Common myeloid progenitor, CD34-positive (primary cell): ENCODE measurements around the gene MEF2C.
A peak's percentile ranks its signal among the peaks of the same experiment; 100 is the strongest.

ENCODE experiments used
- CTCF ChIA-PET: fragments of 350-600 bp; sonication (Branson Sonifier 250); formaldehyde crosslinking; loops from one replicate; lab custom pipeline; 2021; ENCODE audit warnings: antibody characterized with exemption; lab: Charles Lee
- POLR2A ChIA-PET: fragments of 350-600 bp; sonication (Branson Sonifier 250); formaldehyde crosslinking; loops from one replicate; lab custom pipeline; 2021; ENCODE audit warnings: antibody characterized with exemption; lab: Charles Lee
- DNase-seq, 3 donors: peaks; one replicate each; pipeline versions ENCODE4 v3.0.0 to v3.0.0-alpha.2; 2013
- H3K27ac ChIP-seq, 2 experiments: 1 replicate in 1 of 2; 2 replicates in 1 of 2; pipeline ENCODE4 v1.7.0; 2013; ENCODE audit warnings: inconsistent platforms in 2 of 2, low read length in 2 of 2, mild to moderate bottlenecking in 2 of 2, low read depth in 1 of 2, moderate library complexity in 1 of 2; ENCODE audit not compliant: severe bottlenecking in 2 of 2, insufficient read depth in 1 of 2, poor library complexity in 1 of 2
- H3K27me3 ChIP-seq, 5 experiments: replicated peaks in 2 of 5; 1 replicate in 3 of 5; 2 replicates in 2 of 5; pipeline versions ENCODE4 v1.6.1 to v1.7.0; 2013; ENCODE audit warnings: low read length in 4 of 5, mild to moderate bottlenecking in 2 of 5, moderate library complexity in 2 of 5, inconsistent platforms in 1 of 5; ENCODE audit not compliant: insufficient read depth in 5 of 5, control insufficient read depth in 4 of 5
- H3K36me3 ChIP-seq, 4 experiments: 1 replicate in 2 of 4; 2 replicates in 2 of 4; pipeline versions ENCODE4 v1.6.1 to v1.7.0; 2013; ENCODE audit warnings: low read length in 3 of 4, control low read depth in 1 of 4, mild to moderate bottlenecking in 1 of 4; ENCODE audit not compliant: control insufficient read depth in 4 of 4, insufficient read depth in 4 of 4
- H3K4me1 ChIP-seq, 4 experiments: 1 replicate in 3 of 4; 2 replicates in 1 of 4; pipeline versions ENCODE4 v1.6.1 to v1.7.1; 2013; ENCODE audit warnings: low read length in 3 of 4, mild to moderate bottlenecking in 3 of 4, control low read depth in 1 of 4, inconsistent platforms in 1 of 4, moderate library complexity in 1 of 4; ENCODE audit not compliant: control insufficient read depth in 4 of 4, insufficient read depth in 4 of 4; ENCODE audit errors: control extremely low read depth in 1 of 4
- H3K4me3 ChIP-seq, 7 experiments: 1 replicate in 4 of 7; 2 replicates in 3 of 7; pipeline versions ENCODE4 v1.5.1 to v1.7.0; 2013; ENCODE audit warnings: mild to moderate bottlenecking in 7 of 7, low read length in 6 of 7, moderate library complexity in 6 of 7, inconsistent platforms in 2 of 7, low read depth in 2 of 7, control low read depth in 1 of 7; ENCODE audit not compliant: insufficient read depth in 4 of 7, control insufficient read depth in 1 of 7; ENCODE audit errors: extremely low read depth in 1 of 7
- H3K9me3 ChIP-seq, 5 experiments: 1 replicate in 4 of 5; 2 replicates in 1 of 5; pipeline versions ENCODE4 v1.6.1 to v1.7.1; 2013; ENCODE audit warnings: low read length in 4 of 5, mild to moderate bottlenecking in 2 of 5, inconsistent platforms in 1 of 5, low read depth in 1 of 5, moderate library complexity in 1 of 5; ENCODE audit not compliant: control insufficient read depth in 4 of 5, insufficient read depth in 2 of 5; ENCODE audit errors: control extremely low read depth in 1 of 5
- WGBS: methylation state at CpG from one replicate; pipeline ENCODE4 v1.1.5; 2013; ENCODE audit not compliant: insufficient coverage; 5-methylcytosine and 5-hydroxymethylcytosine counted together

The MEF2C gene

GRCh38 chr5:88695931-88696330 is 187.1 kb downstream of the MEF2C start:
- H3K27me3 ChIP-seq: peaks cover 41 to 96% (median 60%) of the 10 kb centered on the region in 5 experiments
- H3K9me3 ChIP-seq: peaks cover 0 to 3% (median 0%) of the 10 kb centered on the region in 5 experiments
- peaks cover 0 to 11% (median 9%) of the 10 kb centered on the region in 4 experiments for H3K4me1 ChIP-seq
- ChIA-PET CTCF (interaction anchor here (1.1 to 1.3 kb wide), 5 partner anchors 12 to 31 kb away, joined by 3 to 6 read pairs (median 5); no protein-coding TSS in a partner anchor), POLR2A (no interaction called here)
- no CpG with 5 or more reads among the region's 3 CpGs for WGBS
- no peaks in the 10 kb centered on the region for H3K36me3 ChIP-seq
- no peak overlapping the region for H3K27ac ChIP-seq
- DNase-seq: no peak
- H3K4me3 ChIP-seq: no peak overlapping the region

- ChIA-PET CTCF (interaction anchor here (1.1 to 1.3 kb wide), 3 partner anchors 12 to 32 kb away, joined by 3 to 6 read pairs (median 3); no protein-coding TSS in a partner anchor), POLR2A (no interaction called here)
- H3K4me3 ChIP-seq: no peak overlapping the region
- H3K27me3 ChIP-seq: peaks cover 45 to 98% (median 65%) of the 10 kb centered on the region in 5 experiments
- H3K4me1 ChIP-seq: peaks cover 0 to 18% (median 15%) of the 10 kb centered on the region in 4 experiments
- no peak overlapping the region for H3K27ac ChIP-seq
- peaks cover 0 to 3% (median 0%) of the 10 kb centered on the region in 5 experiments for H3K9me3 ChIP-seq
- DNase-seq: peak in 1 of 3 donors; percentile 13
- no peaks in the 10 kb centered on the region for H3K36me3 ChIP-seq
- 8% methylated on average over 13 of the region's 19 CpGs for WGBS
Measured at GRCh38 chr5:88695232-88695631, 187.8 kb downstream of the MEF2C start.

- Histone ChIP-seq H3K4me1 (peaks cover 0 to 19% (median 15%) of the 10 kb centered on the region in 4 experiments), H3K36me3 (no peaks in the 10 kb centered on the region), H3K27ac (no peak overlapping the region), H3K4me3 (no peak overlapping the region), H3K27me3 (peaks cover 45 to 98% (median 71%) of the 10 kb centered on the region in 5 experiments), H3K9me3 (peaks cover 0 to 3% (median 0%) of the 10 kb centered on the region in 5 experiments)
- WGBS: 11% methylated on average over 12 of the region's 28 CpGs
- ChIA-PET POLR2A (no interaction called here), CTCF (interaction anchor here (1.7 to 7.0 kb wide), 2 partner anchors 11 to 912 kb away, joined by 4 to 53 read pairs; no protein-coding TSS in a partner anchor)
- DNase-seq: no peak
Measured at GRCh38 chr5:88694023-88694679, 188.8 kb downstream of the MEF2C start.

- DNase-seq: peak in 1 of 3 donors; percentile 23
- no peaks in the 10 kb centered on the region for H3K36me3 ChIP-seq
- H3K27ac ChIP-seq: no peak overlapping the region
- ChIA-PET POLR2A (no interaction called here), CTCF (interaction anchor here (0.7 to 7.0 kb wide), 7 partner anchors 9 to 911 kb away, joined by 3 to 53 read pairs (median 4); no protein-coding TSS in a partner anchor)
- peaks cover 0 to 19% (median 15%) of the 10 kb centered on the region in 4 experiments for H3K4me1 ChIP-seq
- H3K27me3 ChIP-seq: peaks cover 43 to 98% (median 76%) of the 10 kb centered on the region in 5 experiments
- WGBS: 17% methylated on average over 18 of the region's 25 CpGs
- no peak overlapping the region for H3K4me3 ChIP-seq
- peaks cover 0 to 3% (median 0%) of the 10 kb centered on the region in 5 experiments for H3K9me3 ChIP-seq
Measured at GRCh38 chr5:88693071-88693932, 189.7 kb downstream of the MEF2C start.

GRCh38 chr5:88691945-88692868 is 190.8 kb downstream of the MEF2C start:
- peaks cover 0 to 3% (median 0%) of the 10 kb centered on the region in 5 experiments for H3K9me3 ChIP-seq
- H3K36me3 ChIP-seq: no peaks in the 10 kb centered on the region
- ChIA-PET POLR2A (no interaction called here), CTCF (interaction anchor here (0.7 to 7.0 kb wide), 12 partner anchors 9 to 910 kb away, joined by 3 to 53 read pairs (median 4); no protein-coding TSS in a partner anchor)
- H3K4me3 ChIP-seq: peak overlapping the region in 1 of 7 experiments; percentile 23
- peak in 1 of 3 donors; percentile 24 for DNase-seq
- no peak overlapping the region for H3K27ac ChIP-seq
- peaks cover 0 to 19% (median 15%) of the 10 kb centered on the region in 4 experiments for H3K4me1 ChIP-seq
- peaks cover 46 to 98% (median 78%) of the 10 kb centered on the region in 5 experiments for H3K27me3 ChIP-seq
- WGBS: 5% methylated on average over 39 of the region's 52 CpGs

GRCh38 chr5:88691230-88691582 is 191.8 kb downstream of the MEF2C start:
- ChIA-PET CTCF (interaction anchor here (0.8 to 7.0 kb wide), 15 partner anchors 10 to 1574 kb away, joined by 3 to 53 read pairs (median 5); no protein-coding TSS in a partner anchor), POLR2A (interaction anchor here (1.1 kb wide), 1 partner anchor 24 kb away, joined by 3 read pairs; no protein-coding TSS in a partner anchor)
- 31% methylated on average over 2 of the region's 11 CpGs for WGBS
- no peaks in the 10 kb centered on the region for H3K36me3 ChIP-seq
- peaks cover 0 to 19% (median 15%) of the 10 kb centered on the region in 4 experiments for H3K4me1 ChIP-seq
- DNase-seq: no peak
- H3K27ac ChIP-seq: no peak overlapping the region
- peaks cover 0 to 3% (median 0%) of the 10 kb centered on the region in 5 experiments for H3K9me3 ChIP-seq
- peak overlapping the region in 1 of 7 experiments; percentile 39 for H3K4me3 ChIP-seq
- peaks cover 44 to 100% (median 84%) of the 10 kb centered on the region in 5 experiments for H3K27me3 ChIP-seq
